22Rv1 (cell line): ENCODE measurements around the gene PTPRJ.

Source experiments
- H3K27ac ChIP-seq: fragments of 450-650 bp; 2 replicates; pipeline ENCODE4 v1.5.1; 2017
- ZFX ChIP-seq: fragments of 450-650 bp; IDR thresholded peaks from 2 replicates; pipeline ENCODE4 v1.6.1; 2017; ENCODE audit warnings: antibody characterized with exemption, borderline replicate concordance
- TF ChIP-seq, protein P1 (sequence below): fragments of 450-650 bp; IDR thresholded peaks from 2 replicates; pipeline ENCODE4 v1.5.1; 2017; ENCODE audit warnings: mild to moderate bottlenecking

Gene PTPRJ

DNA sequence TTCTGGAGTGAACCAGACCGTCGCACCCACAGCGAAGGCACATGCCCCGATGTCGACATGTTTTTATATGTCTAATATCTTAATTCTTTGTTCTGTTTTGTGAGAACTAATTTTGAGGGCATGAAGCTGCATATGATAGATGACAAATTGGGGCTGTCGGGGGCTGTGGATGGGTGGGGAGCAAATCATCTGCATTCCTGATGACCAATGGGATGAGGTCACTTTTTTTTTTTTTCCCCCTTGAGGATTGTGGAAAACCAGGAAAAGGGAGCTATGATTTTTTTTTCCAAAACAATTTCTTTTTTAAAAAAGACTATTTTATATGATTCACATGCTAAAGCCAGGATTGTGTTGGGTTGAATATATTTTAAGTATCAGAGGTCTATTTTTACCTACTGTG, 187.0 kb downstream of the PTPRJ start:
- no peak overlapping the region for H3K27ac ChIP-seq
- TF ChIP-seq, protein P1, sequence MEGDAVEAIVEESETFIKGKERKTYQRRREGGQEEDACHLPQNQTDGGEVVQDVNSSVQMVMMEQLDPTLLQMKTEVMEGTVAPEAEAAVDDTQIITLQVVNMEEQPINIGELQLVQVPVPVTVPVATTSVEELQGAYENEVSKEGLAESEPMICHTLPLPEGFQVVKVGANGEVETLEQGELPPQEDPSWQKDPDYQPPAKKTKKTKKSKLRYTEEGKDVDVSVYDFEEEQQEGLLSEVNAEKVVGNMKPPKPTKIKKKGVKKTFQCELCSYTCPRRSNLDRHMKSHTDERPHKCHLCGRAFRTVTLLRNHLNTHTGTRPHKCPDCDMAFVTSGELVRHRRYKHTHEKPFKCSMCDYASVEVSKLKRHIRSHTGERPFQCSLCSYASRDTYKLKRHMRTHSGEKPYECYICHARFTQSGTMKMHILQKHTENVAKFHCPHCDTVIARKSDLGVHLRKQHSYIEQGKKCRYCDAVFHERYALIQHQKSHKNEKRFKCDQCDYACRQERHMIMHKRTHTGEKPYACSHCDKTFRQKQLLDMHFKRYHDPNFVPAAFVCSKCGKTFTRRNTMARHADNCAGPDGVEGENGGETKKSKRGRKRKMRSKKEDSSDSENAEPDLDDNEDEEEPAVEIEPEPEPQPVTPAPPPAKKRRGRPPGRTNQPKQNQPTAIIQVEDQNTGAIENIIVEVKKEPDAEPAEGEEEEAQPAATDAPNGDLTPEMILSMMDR: no peak
- TF ChIP-seq ZFX: no peak

DNA sequence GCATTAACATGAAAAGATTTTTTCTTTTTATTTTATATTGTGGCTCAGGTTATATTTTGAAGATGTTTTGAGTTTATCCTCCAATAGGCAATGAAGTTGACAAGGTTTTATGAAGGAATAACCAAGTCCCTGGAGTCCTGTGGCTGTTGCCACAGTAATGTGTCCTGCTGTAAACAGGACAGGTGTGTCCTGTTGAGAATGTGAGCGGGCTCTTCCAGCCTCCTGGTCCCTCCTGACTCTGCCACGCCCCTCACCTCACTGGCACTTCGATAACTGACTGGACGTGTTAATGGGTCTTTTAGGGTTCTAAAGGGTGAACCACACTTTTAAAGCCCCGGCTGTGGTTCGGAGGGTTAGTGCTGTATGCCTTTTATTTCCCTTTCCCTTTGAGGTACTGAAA, 188.5 kb downstream of the PTPRJ start:
- TF ChIP-seq ZFX: no peak
- TF ChIP-seq, protein P1: no peak
- no peak overlapping the region for H3K27ac ChIP-seq

DNA sequence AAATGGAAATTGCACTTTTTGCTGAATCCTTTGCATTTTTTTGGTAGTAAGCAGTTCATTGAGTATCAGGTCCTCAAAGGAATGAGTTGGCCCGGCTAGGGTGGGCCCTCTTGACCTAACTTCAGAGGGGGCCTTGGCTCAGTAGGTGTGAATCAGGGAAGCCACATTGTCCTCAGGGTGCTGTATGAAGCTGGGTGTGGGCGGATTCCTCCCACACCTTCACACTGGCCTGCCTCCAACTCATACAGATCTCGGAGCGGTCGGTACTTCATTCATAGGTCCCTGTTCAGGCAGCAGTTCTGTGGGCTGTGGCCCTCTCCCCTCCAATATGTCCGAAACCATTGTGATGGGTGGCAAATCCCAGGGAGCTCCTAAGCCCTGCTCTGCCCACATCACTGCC, 188.9 kb downstream of the PTPRJ start:
- TF ChIP-seq ZFX: no peak
- TF ChIP-seq, protein P1: no peak
- no peak overlapping the region for H3K27ac ChIP-seq

DNA sequence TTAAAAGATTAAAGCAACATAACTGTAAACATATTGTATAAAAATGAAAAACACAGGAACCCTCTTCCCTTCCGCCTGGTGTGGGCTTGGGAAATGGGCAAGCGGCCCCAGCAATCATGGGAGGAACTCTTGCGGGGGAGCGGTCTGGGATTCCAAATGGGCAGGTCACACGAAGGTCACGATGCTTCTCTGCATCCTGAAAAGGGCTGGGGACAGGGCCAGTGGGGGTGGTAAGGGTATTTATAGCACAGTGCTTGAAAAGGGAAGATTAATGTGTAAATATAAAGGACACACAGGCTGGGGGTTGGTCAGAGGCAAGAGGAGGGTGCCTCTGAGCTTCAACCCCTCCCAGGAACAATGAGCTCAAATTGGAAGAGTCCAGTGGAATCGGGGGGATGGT, 189.4 kb downstream of the PTPRJ start:
- TF ChIP-seq, protein P1: no peak
- TF ChIP-seq ZFX: no peak
- no peak overlapping the region for H3K27ac ChIP-seq

DNA sequence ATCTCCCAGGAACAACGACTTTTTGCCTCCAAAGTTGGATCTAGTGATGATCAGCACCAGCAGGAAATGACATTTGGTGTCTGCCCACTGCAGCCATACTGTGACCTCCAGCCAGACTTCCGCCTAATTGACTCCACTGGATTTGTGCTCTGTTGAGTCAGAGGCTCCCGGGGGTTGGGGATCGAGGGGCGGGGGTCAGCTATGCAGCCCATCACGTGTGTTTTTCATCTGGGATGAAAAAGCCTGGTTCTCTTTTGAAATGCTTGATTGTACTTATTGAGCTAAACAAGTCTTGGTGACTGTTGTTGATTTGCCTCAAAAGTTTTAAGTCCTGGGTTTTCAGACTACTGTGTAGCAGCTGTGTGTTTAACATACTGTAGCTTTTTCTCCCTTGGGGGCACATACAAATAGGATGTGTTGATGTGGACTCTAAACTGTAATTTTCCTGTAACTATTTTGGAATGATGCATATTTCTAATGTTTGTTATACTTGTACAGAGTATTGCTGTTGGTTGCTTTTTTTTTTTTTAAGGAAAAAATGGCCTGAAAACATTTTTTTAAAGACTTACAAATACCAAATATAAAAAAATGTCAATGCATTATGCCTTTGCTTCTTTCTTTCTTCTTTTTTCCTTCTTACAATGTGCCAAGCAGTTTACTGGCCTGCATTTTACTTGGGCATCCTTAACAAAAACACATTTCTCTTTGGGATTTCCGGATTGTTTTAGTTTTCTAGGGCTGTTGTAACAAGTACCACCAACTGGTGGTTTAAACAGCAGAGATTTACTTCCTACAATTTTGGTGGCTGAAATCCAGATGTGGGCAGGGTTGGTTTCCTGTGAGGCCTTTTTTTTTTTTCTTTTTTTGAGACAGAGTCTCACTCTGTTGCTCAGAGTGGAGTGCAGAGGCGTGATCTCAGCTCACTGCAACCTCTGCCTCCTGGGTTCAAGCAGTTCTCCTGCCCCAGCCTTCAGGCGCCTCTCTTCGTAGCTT, 190.2 kb downstream of the PTPRJ start:
- H3K27ac ChIP-seq: no peak overlapping the region
- no peak for TF ChIP-seq ZFX
- TF ChIP-seq, protein P1: no peak

DNA sequence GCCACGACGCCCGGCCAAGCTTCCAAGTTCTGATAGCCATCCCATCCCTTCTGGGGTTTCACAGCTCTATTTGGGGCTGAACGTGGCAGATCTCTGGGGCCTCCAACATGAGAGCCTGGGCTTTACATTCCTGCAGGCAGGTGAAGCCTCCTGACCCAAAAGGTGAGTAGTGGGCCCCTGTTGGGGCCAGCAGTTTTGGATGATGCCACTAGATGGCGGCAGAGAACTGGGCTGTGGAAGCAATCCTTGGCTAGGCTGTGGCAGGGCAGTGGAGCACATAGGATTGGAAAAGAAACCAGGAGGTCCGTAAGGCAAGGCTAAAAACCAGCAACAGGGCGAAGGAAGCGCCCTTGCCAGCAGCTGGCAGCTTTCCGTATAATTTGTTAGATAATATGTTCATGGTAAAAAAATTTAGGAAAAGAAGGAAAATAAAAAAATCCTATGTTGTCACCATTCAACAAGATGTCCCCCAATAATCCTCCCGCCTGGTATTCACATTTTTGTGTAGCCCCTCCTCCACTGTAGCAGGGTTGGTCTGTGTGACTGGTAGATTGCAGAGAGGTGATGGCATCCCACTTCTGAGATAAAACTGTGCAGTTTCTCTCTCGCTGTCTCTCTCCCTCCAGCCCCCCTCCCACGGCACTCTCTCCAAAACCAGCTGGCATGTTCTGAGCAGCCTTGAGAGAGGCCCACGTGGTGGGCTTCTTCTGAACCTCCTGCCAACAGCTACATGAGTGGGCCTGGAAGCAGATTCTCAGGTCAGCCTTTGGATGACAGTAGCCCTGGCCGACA, 192.7 kb downstream of the PTPRJ start:
- no peak overlapping the region for H3K27ac ChIP-seq
- no peak for TF ChIP-seq ZFX
- TF ChIP-seq, protein P1: peak; percentile 97
